ACC112 (cell line): Measurements from ENCODE around the gene PTGIS.

Source experiments
- H2AFZ ChIP-seq: fragments of 200-600 bp; sonication (generic); one replicate; pipeline ENCODE4 v1.6.0; 2017; ENCODE audit warnings: antibody characterized with exemption, low read length; ENCODE audit not compliant: unreplicated experiment
- H3K27ac ChIP-seq: fragments of 200-600 bp; sonication (generic); 2 replicates; pipeline ENCODE4 v1.5.1; 2014; ENCODE audit warnings: low read depth, mild to moderate bottlenecking, antibody characterized with exemption, low read length, moderate library complexity
- H3K27me3 ChIP-seq: fragments of 200-600 bp; sonication (generic); 2 replicates; pipeline ENCODE4 v1.6.1; 2014; ENCODE audit warnings: mild to moderate bottlenecking, antibody characterized with exemption, low read length, moderate library complexity, mixed read lengths; ENCODE audit not compliant: insufficient read depth
- H3K36me3 ChIP-seq: fragments of 200-600 bp; sonication (generic); 2 replicates; pipeline ENCODE4 v1.6.1; 2016; ENCODE audit warnings: mild to moderate bottlenecking, antibody characterized with exemption, low read length, moderate library complexity, mixed read lengths; ENCODE audit not compliant: insufficient read depth
- H3K4me1 ChIP-seq: fragments of 200-600 bp; sonication (generic); one replicate; pipeline ENCODE4 v1.6.1; 2016; ENCODE audit warnings: low read length, mixed read lengths; ENCODE audit not compliant: insufficient read depth, unreplicated experiment, control insufficient read depth
- H3K4me3 ChIP-seq: fragments of 200-600 bp; sonication (generic); 2 replicates; pipeline ENCODE4 v1.5.1; 2014; ENCODE audit warnings: mild to moderate bottlenecking, low read depth, low read length
- H3K79me2 ChIP-seq: fragments of 200-600 bp; sonication (generic); one replicate; pipeline ENCODE4 v1.6.0; 2016; ENCODE audit warnings: low read length; ENCODE audit not compliant: control insufficient read depth, unreplicated experiment, insufficient read depth

Gene PTGIS

GRCh38 chr20:49466114-49466912, 101.6 kb downstream of the PTGIS start:
- Histone ChIP-seq H3K27me3 (peaks cover 67% of the 10 kb centered on the region), H3K4me3 (no peak overlapping the region), H3K27ac (no peak overlapping the region), H2AFZ (no peak overlapping the region), H3K79me2 (no peaks in the 10 kb centered on the region), H3K36me3 (no peaks in the 10 kb centered on the region), H3K4me1 (no peaks in the 10 kb centered on the region)

- Histone ChIP-seq H3K27ac (no peak overlapping the region), H3K27me3 (peaks cover 66% of the 10 kb centered on the region), H3K36me3 (no peaks in the 10 kb centered on the region), H3K4me3 (no peak overlapping the region), H2AFZ (no peak overlapping the region), H3K79me2 (no peaks in the 10 kb centered on the region), H3K4me1 (no peaks in the 10 kb centered on the region)
Measured at GRCh38 chr20:49464556-49464955, 103.4 kb downstream of the PTGIS start.

GRCh38 chr20:49462626-49463025, 105.3 kb downstream of the PTGIS start:
- no peaks in the 10 kb centered on the region for H3K36me3 ChIP-seq
- no peaks in the 10 kb centered on the region for H3K4me1 ChIP-seq
- no peak overlapping the region for H3K27ac ChIP-seq
- no peak overlapping the region for H3K4me3 ChIP-seq
- H3K27me3 ChIP-seq: peaks cover 69% of the 10 kb centered on the region
- no peak overlapping the region for H2AFZ ChIP-seq
- no peaks in the 10 kb centered on the region for H3K79me2 ChIP-seq

- Histone ChIP-seq H3K27ac (no peak overlapping the region), H3K79me2 (no peaks in the 10 kb centered on the region), H2AFZ (no peak overlapping the region), H3K4me3 (no peak overlapping the region), H3K4me1 (no peaks in the 10 kb centered on the region), H3K36me3 (no peaks in the 10 kb centered on the region), H3K27me3 (peaks cover 69% of the 10 kb centered on the region)
Measured at GRCh38 chr20:49461894-49462620, 105.9 kb downstream of the PTGIS start.

GRCh38 chr20:49460916-49461315, 107.0 kb downstream of the PTGIS start:
- H3K36me3 ChIP-seq: no peaks in the 10 kb centered on the region
- H3K4me1 ChIP-seq: no peaks in the 10 kb centered on the region
- no peak overlapping the region for H2AFZ ChIP-seq
- no peak overlapping the region for H3K4me3 ChIP-seq
- H3K27ac ChIP-seq: no peak overlapping the region
- H3K79me2 ChIP-seq: no peaks in the 10 kb centered on the region
- peaks cover 69% of the 10 kb centered on the region for H3K27me3 ChIP-seq

GRCh38 chr20:49460131-49460530, 107.8 kb downstream of the PTGIS start:
- H3K27me3 ChIP-seq: peaks cover 69% of the 10 kb centered on the region
- H3K36me3 ChIP-seq: no peaks in the 10 kb centered on the region
- no peak overlapping the region for H2AFZ ChIP-seq
- H3K4me3 ChIP-seq: no peak overlapping the region
- no peaks in the 10 kb centered on the region for H3K4me1 ChIP-seq
- no peak overlapping the region for H3K27ac ChIP-seq
- no peaks in the 10 kb centered on the region for H3K79me2 ChIP-seq

GRCh38 chr20:49459684-49460083, 108.3 kb downstream of the PTGIS start:
- H3K4me1 ChIP-seq: no peaks in the 10 kb centered on the region
- no peak overlapping the region for H3K27ac ChIP-seq
- no peaks in the 10 kb centered on the region for H3K79me2 ChIP-seq
- no peak overlapping the region for H3K4me3 ChIP-seq
- H3K27me3 ChIP-seq: peaks cover 65% of the 10 kb centered on the region
- no peak overlapping the region for H2AFZ ChIP-seq
- no peaks in the 10 kb centered on the region for H3K36me3 ChIP-seq

- H3K4me1 ChIP-seq: no peaks in the 10 kb centered on the region
Measured at GRCh38 chr20:49457444-49457843, 110.5 kb downstream of the PTGIS start.

GRCh38 chr20:49456646-49457045, 111.3 kb downstream of the PTGIS start:
- Histone ChIP-seq H2AFZ (no peak overlapping the region), H3K4me1 (peaks cover 6% of the 10 kb centered on the region), H3K4me3 (no peak overlapping the region), H3K36me3 (no peaks in the 10 kb centered on the region), H3K27me3 (peaks cover 55% of the 10 kb centered on the region), H3K27ac (no peak overlapping the region), H3K79me2 (no peaks in the 10 kb centered on the region)

More at GRCh38 chr20:49457444-49457843, 110.5 kb downstream of the PTGIS start:
- Histone ChIP-seq H3K27ac (no peak overlapping the region), H3K27me3 (peaks cover 63% of the 10 kb centered on the region), H3K79me2 (no peaks in the 10 kb centered on the region), H2AFZ (no peak overlapping the region), H3K36me3 (no peaks in the 10 kb centered on the region), H3K4me3 (no peak overlapping the region)

GRCh38 chr20:49455691-49456090, 112.2 kb downstream of the PTGIS start:
- H3K79me2 ChIP-seq: no peaks in the 10 kb centered on the region
- H3K4me1 ChIP-seq: peaks cover 6% of the 10 kb centered on the region
- no peaks in the 10 kb centered on the region for H3K36me3 ChIP-seq
- H3K27ac ChIP-seq: no peak overlapping the region
- no peak overlapping the region for H2AFZ ChIP-seq
- peaks cover 47% of the 10 kb centered on the region for H3K27me3 ChIP-seq
- H3K4me3 ChIP-seq: no peak overlapping the region
